Measurements from ENCODE around the gene RASSF7.

DNA sequence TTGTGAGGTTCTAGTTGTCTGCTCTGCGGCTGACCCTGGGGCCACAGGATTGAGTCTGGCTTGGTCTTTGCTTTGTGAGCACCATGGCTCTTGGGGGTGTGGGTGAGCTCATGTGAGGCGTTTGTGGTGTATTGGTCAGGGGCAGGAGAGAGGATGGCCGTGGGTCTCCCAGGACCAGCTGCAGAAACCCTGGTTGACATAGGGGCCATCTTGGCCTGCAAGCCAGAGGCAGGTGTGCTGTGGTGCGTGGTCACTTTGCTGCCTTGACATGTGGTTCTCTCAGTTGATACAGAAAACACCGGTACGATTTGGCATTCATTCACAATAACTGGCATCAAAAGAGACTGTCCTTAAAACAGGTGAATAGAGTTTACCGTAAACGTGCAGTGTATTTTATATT, 26.8 kb downstream of the RASSF7 start:
- TF ChIP-seq CTCF (IDR thresholded peaks at IDR 0.05) (no peak), POLR2A (IDR thresholded peaks at IDR 0.05) (no peak)
